ENCODE data around the gene SMIM17.

SMIM17 gene

GRCh38 chr19:56642711-56643459, at the start of gene SMIM17:
SMIM17 (plus strand) TSS chr19:56643159; CDS start chr19:56645668, 2,509 bp downstream.
- DNase-seq: no peak

- DNase-seq: no peak
Observed at GRCh38 chr19:56594446-56594782, 48.5 kb upstream of the SMIM17 start.

DNA sequence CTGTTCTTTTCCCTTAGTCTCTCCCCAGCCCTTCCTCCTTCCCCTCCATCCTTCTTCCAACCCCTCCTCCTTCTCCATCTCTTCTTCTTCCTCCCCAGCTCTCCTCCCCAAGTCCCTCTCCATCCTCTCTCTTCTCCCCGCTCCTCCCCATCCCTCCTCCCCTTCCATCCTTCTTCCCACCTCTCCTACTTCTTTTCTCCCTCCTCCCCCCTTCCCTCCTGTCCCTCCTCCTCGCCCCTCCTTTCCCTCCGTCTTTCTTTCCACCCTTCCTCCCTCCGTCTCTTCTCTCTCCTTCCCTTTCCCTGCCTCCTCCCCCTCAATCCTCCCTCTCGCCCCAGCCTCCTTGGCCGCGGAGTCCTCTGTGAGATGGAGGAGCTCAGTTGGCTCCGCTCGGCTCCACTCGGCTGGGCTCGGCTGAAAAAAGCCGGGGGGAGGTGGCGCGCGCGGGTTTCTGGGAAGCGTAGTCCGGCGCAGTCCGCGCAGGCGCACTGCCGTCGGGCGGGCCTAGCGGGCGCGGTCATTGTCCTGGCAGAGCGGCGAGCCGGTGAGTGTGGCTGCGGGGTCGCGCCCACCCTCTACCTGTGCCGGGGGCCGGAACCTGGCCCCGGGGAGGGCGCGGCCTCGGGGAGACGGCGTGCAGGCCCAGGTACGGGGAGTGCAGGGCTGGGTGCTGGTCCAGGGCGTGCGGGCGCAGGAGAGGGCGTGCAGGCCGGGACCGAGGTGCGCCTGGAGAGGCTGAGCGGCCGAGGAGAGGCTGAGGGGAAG, 48.0 kb upstream of the SMIM17 start, which contains the start of gene ZNF71:
Gene ZNF71, plus strand, starts transcription at position 520 of the 765 bp plus-strand sequence. CDS start 6,257 bp downstream, outside the sequence.
- DNase-seq: peak; percentile 57 to 85

DNA sequence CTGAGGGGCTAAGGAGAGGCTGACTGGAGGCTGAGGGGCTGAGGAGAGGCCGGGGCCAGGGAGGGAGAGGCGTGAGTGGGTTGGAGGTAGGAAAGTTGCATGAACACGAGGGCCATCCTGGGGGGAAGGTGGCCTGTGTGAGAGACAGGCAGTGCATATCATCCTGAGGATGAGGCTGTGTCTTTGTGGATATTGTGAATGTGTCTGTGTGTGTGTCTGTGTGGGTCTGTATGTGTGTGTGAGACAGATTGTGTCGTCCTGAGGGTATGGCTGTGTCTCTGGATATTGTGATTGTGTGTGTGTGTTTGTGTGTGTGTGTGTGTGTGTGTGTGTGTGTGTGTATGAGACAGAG, 47.4 kb upstream of the SMIM17 start:
- DNase-seq: no peak

DNA sequence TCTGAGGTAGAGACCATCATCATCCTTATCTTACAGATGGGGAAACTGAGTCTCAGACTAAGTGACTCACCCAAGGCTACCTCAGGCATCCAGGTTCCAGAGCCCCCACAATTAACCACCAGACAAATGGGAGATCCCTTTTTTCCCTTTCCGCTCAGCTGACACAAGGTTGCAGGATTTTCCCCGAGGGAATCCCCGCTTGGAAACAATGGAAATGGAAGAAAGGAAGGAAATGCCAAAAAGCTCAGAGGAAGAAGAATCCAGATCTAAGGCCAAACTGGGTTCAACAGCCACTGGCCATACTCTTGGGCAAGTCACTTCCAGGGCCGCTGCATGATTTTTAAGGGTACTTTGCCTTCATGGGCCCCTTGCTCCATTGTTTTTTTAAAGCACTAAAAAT, 46.3 kb upstream of the SMIM17 start:
- no peak for DNase-seq

- no peak for DNase-seq
Observed at GRCh38 chr19:56597696-56598095, 45.3 kb upstream of the SMIM17 start.

GRCh38 chr19:56601375-56601774, 41.6 kb upstream of the SMIM17 start:
- no peak for DNase-seq

- peak in 1 of 2 donors; percentile 22 for DNase-seq
Observed at GRCh38 chr19:56603829-56604228, 39.1 kb upstream of the SMIM17 start.

- no peak for DNase-seq
Observed at GRCh38 chr19:56608274-56608964, 34.5 kb upstream of the SMIM17 start.

DNA sequence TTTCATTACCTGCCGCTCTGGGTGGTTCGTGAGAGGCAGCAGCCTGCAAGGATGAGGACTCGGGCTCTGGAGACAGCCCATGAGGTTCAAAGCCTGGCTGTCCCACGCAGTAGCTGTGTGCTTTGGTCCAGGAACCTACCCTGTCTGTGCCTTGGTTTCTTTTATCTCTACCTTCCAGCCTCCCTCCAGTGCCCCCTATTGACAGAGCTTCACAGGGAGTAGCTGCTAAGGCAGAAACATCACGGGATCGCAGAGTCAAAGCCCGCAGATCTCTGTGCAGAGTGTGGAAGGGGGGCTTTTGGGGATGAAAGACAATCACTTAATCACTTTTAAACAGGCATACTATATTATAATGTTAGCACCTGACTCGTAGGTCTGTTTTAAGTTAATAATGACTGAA, 31.7 kb upstream of the SMIM17 start:
- no peak for DNase-seq

DNA sequence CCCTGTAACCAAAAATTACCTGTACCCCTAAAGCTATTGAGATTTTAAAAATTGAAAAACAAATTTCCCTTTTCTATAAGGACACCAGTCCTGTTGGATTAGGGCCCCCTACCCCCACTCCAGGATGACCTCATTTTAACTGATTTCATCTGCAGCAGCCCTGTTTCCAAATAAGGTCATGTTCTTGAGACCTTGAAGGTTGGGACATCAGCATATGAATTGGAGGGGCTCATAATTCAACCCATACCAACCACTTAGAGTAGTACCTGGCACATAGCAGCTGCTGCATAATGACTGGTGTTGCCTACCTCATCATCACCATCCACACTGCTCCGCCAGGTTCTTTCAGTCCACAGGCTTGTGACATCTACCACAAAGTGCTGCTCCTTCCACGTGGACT, 30.2 kb upstream of the SMIM17 start:
- DNase-seq: no peak

GRCh38 chr19:56613639-56614038, 29.3 kb upstream of the SMIM17 start:
- no peak for DNase-seq

GRCh38 chr19:56617531-56617930, 25.4 kb upstream of the SMIM17 start:
- DNase-seq: no peak

- DNase-seq: no peak
Observed at GRCh38 chr19:56619121-56619520, 23.8 kb upstream of the SMIM17 start.

- DNase-seq: no peak
Observed at GRCh38 chr19:56622374-56622773, 20.6 kb upstream of the SMIM17 start.

GRCh38 chr19:56623006-56623405, 20.0 kb upstream of the SMIM17 start:
- no peak for DNase-seq

DNA sequence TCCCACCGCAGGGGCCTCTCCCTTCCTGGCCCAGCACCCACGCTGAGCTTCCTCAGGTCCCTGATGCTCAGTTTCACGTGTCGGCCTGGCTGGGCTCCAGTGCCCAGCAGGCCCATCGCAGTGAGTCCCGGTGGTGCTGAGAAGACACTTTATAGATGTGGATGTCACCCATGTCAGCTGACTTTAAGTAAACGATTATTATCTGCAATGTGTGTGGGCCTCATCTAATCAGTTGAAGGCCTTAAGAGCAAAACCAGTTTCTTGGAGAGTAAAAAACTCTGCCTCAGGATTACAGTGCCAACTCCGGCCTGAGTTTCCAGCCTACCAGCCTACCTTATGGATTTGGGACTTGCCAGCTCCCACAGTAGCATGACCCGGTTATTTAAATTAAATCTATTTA, 17.3 kb upstream of the SMIM17 start:
- DNase-seq: no peak

DNA sequence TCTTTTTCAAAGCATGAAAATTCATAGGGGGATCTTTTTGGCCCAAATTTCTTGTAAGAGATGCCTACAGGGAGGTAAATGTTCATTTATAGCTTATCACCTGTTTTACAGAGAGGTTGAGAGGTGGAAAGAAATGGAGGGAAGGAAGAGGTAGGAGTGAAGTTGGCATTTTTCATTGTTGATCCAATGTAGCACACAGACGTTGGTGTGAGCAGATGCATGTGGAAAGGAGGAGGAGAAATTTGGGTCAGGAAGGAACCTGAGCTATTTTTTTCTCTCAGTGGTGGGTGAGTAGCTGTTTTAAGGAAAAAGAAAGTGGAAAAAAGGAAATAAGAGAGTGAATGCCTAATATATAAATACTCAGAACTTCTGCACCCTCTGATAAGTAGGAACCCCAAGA, 9.9 kb upstream of the SMIM17 start:
- no peak for DNase-seq

DNA sequence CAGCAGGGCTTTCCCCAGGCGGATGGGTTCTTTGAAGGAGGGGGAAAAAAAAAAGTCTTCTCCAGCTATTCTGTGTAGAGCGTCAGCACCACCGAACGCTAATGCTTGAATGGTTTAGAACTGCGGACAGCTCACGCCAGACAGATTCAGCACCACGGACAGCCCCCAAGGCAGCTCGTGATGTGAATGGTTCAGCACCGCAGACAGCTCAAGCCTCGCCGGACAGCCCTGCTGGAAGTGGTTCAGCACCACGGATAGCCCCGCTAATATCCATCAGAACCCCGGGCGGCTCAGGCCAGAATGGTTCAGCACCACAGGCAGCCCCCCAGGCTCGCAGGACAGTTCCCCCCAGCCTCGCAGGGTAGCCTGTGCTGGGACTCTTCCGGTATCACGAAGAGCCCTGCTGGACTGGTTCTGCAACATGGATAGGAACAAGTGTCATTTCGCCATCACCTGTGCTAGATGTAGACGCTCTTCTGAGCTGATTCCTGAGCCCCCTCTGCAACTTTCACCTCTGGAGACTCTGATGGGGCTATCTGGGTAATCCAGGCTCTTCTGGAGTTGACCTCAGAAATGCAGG, 4.9 kb upstream of the SMIM17 start:
- peak; percentile 44 to 46 for DNase-seq

- DNase-seq: no peak
Observed at GRCh38 chr19:56639217-56639616, 3.7 kb upstream of the SMIM17 start.

DNA sequence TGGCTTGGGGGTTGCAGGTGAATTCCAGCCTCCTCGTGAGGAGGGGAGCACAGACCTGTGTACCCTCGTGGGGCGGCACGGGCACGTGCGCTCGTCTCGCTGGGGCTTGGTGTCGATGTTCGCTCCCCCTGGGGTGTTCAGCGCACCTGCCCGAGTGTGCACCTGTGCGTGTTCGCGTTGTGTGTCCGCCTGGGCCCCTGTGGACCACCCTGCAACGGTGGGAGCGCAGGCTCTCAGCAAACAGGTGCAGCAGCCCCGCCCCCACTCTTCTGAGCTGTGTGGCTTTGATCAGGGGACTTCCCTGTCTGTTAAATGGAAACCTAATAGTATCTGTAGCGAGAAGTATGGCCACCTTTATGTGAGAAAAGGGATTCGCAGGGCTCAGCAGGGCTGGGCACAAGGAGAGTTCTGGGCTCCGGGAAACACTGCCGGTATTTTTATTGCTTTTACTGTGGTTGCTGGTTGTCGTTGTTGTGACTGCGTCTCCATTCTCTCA, 549 bp downstream of the SMIM17 start:
- DNase-seq: no peak

DNA sequence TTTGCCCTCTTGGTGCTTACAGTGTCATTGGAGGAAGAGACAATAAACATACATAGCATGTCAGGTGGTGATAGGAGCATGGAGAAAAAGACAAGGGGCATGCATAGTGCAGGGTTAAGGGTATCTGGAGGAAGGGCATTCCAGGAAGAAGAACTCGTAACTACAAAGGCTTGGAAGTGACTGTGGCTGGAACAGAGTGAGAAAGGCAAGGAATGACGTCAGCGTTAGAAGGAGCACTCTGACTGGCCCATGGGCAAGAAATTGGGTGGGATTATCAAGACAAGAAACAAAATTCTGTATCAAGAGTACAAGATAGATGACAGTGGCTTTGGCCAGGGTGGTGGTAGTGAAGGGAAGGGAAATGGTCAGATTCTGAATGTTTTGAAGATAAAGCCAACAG, 11.2 kb downstream of the SMIM17 start:
- DNase-seq: no peak
